MM.1S (cell line): ENCODE data around the gene C4A.
"Not testable (repeated sequence)": the region's sequence is repeated elsewhere in the genome, so short reads cannot be mapped to it uniquely, and the experiment has no call there.

ENCODE experiments used
- DNase-seq: peaks from one replicate; pipeline ENCODE4 v3.0.0-alpha.2; 2015
- H2AFZ ChIP-seq: fragments of 300-600 bp; sonication (generic); 2 replicates; pipeline ENCODE4 v1.6.0; 2016; ENCODE audit warnings: antibody characterized with exemption, low read length
- H3F3A ChIP-seq: fragments of 300-600 bp; sonication (generic); 2 replicates; pipeline ENCODE4 v1.6.1; 2016; ENCODE audit warnings: mild to moderate bottlenecking, antibody characterized with exemption, low read length, moderate library complexity, mixed read lengths; ENCODE audit not compliant: insufficient read depth
- H3K27ac ChIP-seq: fragments of 300-600 bp; sonication (generic); 2 replicates; pipeline ENCODE4 v1.5.1; 2016; ENCODE audit warnings: mild to moderate bottlenecking, low read length
- H3K27me3 ChIP-seq: fragments of 300-600 bp; sonication (generic); replicated peaks from 2 replicates; pipeline ENCODE4 v1.6.0; 2016; ENCODE audit warnings: low read length; ENCODE audit not compliant: insufficient read depth
- H3K36me3 ChIP-seq: fragments of 300-600 bp; sonication (generic); replicated peaks from 2 replicates; pipeline ENCODE4 v1.6.1; 2016; ENCODE audit warnings: mild to moderate bottlenecking, low read length, mixed read lengths; ENCODE audit not compliant: insufficient read depth
- H3K4me1 ChIP-seq: fragments of 300-600 bp; sonication (generic); 2 replicates; pipeline ENCODE4 v1.6.1; 2016; ENCODE audit warnings: low read length, mixed read lengths
- H3K4me2 ChIP-seq: fragments of 300-600 bp; sonication (generic); 2 replicates; pipeline ENCODE4 v1.6.0; 2016; ENCODE audit warnings: low read depth, low read length
- H3K4me3 ChIP-seq: fragments of 300-600 bp; sonication (generic); 2 replicates; pipeline ENCODE4 v1.5.1; 2016; ENCODE audit warnings: low read length, mixed read lengths
- H3K79me2 ChIP-seq: fragments of 300-600 bp; sonication (generic); 2 replicates; pipeline ENCODE4 v1.6.1; 2016; ENCODE audit warnings: mixed run types, low read length, mixed read lengths
- H3K9ac ChIP-seq: fragments of 300-600 bp; sonication (generic); 2 replicates; pipeline ENCODE4 v1.6.1; 2016; ENCODE audit warnings: low read length, mixed read lengths
- H3K9me2 ChIP-seq: fragments of 300-600 bp; sonication (generic); replicated peaks from 2 replicates; pipeline ENCODE4 v1.6.1; 2016; ENCODE audit warnings: mild to moderate bottlenecking, low read length, mixed read lengths; ENCODE audit not compliant: insufficient read depth
- H3K9me3 ChIP-seq: fragments of 300-600 bp; sonication (generic); replicated peaks from 2 replicates; pipeline ENCODE4 v1.6.1; 2016; ENCODE audit warnings: mild to moderate bottlenecking, low read length, mixed read lengths; ENCODE audit not compliant: insufficient read depth
- H4K20me1 ChIP-seq: fragments of 300-600 bp; sonication (generic); 2 replicates; pipeline ENCODE4 v1.6.1; 2016; ENCODE audit warnings: mild to moderate bottlenecking, low read length, moderate library complexity, mixed read lengths; ENCODE audit not compliant: insufficient read depth

C4A gene

DNA sequence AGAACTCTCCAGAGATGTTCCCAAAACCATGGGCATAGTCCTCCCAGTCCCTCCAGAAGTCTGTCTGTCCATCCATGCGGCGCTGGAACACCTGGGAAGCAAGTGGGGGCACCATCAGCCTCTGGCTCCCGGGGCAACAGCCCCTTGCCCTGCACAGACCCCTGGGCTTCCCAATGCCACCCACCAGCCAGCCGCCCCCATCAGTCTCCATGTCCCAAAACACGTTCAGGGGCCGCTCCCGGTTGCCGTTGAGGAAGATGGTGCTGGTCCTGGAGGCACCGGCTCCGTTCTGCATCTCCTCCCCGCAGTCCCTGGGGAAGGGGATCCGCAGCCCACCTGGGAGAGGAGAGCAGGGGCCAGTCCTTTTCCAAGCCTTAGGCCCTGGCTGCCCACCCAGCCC lies 27.7 kb downstream of the C4A start:
- not testable (repeated sequence) for H3K4me1 ChIP-seq, H3K27me3 ChIP-seq, H2AFZ ChIP-seq, H3K27ac ChIP-seq, DNase-seq, H3K4me2 ChIP-seq, H3F3A ChIP-seq, H3K9me3 ChIP-seq, H3K79me2 ChIP-seq, H3K9ac ChIP-seq, H4K20me1 ChIP-seq, H3K9me2 ChIP-seq, H3K36me3 ChIP-seq, H3K4me3 ChIP-seq

DNA sequence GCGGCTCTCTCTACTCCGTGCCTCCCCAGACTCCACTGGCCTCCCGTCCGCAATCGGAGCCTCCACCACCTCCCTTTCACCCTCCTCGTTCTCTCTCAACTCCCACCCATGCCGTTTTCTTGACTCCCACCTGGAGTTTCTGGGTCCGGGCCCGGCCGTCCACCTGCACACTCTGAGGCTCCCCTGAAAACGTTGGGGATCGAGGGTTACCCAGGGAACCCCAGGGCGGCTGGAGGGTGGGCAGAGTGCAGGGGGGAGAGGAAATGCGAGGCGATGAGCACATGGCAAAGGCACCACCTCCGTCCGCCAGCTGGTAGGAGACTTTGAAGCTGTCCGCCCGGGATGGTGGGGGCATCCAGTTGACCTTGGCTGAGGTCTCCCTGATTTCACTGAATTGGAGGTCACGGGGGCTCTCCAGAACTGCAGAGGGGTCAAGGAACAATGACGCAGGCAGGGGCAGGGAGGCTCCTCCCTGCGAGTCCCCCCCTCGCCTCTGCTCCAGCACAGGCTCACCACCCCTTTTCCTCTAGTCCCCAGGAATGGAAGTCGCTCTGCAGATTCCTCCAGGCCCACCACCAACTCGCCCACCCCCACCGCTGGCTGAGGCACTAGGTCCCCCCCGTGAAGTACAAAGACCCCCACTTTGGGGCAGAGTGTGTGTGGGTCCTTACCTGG lies 29.1 kb downstream of the C4A start:
- H3K9me2 ChIP-seq, H3K9me3 ChIP-seq, H3K9ac ChIP-seq, H4K20me1 ChIP-seq, H3K27me3 ChIP-seq, H3K4me3 ChIP-seq, H3F3A ChIP-seq, H3K27ac ChIP-seq, H3K36me3 ChIP-seq, H3K4me2 ChIP-seq, H2AFZ ChIP-seq, H3K79me2 ChIP-seq, H3K4me1 ChIP-seq: not testable (repeated sequence)
- peak; percentile 4 for DNase-seq

DNA sequence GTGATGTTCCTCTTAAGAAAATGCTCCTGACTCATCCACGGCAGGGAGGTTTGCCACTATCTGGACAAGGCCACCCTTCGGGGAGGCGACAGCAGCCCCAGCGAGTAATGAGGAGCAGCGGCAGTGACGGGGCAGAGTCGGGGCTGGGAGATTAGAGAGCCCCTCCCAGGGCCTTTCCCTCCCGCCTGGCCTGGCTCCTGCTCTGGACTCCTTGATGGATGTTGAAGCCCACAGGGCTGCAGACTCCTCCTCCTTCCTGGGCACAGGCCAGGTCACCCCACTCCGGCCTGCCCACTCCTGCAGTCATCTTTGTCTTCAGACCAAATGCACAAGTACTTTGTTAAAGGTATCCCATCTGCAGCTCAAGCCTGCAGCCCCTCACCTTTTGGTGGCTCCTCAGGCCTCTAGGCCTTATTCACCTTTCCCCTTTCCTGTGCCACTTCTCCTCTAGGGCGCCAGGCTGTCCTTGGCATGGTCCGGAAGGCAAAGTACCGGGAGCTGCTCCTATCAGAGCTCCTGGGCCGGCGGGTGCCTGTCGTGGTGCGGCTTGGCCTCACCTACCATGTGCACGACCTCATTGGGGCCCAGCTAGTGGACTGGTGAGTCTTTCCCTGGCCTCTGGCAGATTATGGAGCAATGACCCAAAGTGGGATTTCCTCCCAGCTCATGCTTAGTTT lies 31.2 kb downstream of the C4A start:
- H3K79me2 ChIP-seq, H3K4me2 ChIP-seq, H3K4me1 ChIP-seq, H3K27ac ChIP-seq, H2AFZ ChIP-seq, H3K9me2 ChIP-seq, H3K9me3 ChIP-seq, DNase-seq, H3K4me3 ChIP-seq, H3F3A ChIP-seq, H4K20me1 ChIP-seq, H3K27me3 ChIP-seq, H3K36me3 ChIP-seq, H3K9ac ChIP-seq: not testable (repeated sequence)

DNA sequence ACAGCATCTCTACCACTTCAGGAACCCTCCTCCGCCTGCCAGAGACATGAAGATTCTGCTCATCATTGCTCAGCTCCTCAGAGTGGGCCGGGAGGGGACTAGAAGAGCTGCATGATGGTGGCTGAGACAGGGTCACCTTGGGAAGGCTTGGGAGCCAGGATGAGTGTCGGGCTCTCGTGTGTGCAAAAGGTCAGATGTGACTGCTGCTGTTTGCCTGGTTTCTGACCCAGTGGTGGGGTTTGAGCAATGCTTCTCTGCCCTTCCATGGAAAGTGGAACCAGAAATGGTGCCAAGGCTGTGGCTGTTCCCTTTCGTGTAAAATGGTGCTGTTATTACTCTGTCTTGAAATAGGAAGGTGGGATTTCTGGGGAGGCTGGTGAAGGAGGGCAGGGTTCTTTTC lies 31.9 kb downstream of the C4A start:
- H2AFZ ChIP-seq, H3K9me2 ChIP-seq, H3K9me3 ChIP-seq, H3K27me3 ChIP-seq, H3K4me1 ChIP-seq, DNase-seq, H3K36me3 ChIP-seq, H3K9ac ChIP-seq, H3K4me3 ChIP-seq, H3K79me2 ChIP-seq, H3F3A ChIP-seq, H4K20me1 ChIP-seq, H3K4me2 ChIP-seq, H3K27ac ChIP-seq: not testable (repeated sequence)

DNA sequence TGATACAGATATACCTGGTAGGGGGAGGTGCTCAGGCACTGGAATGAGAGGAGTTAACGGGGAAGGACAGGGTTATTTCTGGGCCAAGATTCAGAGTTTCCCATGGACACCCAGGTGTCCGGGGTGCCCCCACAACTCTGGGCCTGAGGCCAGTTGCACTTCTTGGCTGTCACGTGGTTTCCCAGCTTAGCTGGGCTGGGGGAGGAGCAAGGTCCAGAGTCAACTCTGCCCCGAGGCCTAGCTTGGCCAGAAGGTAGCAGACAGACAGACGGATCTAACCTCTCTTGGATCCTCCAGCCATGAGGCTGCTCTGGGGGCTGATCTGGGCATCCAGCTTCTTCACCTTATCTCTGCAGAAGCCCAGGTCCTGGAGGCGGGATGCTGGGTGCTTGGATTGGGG lies 32.7 kb downstream of the C4A start, which contains the start of gene C4B:
TSS of gene C4B (plus strand) at position 249 of the 400 bp plus-strand sequence. CDS start at position 300, 51 bp downstream.
- not testable (repeated sequence) for DNase-seq, H3K9ac ChIP-seq, H3F3A ChIP-seq, H3K4me2 ChIP-seq, H3K79me2 ChIP-seq, H3K4me3 ChIP-seq, H3K4me1 ChIP-seq, H3K36me3 ChIP-seq, H3K9me2 ChIP-seq, H3K27me3 ChIP-seq, H3K9me3 ChIP-seq, H2AFZ ChIP-seq, H4K20me1 ChIP-seq, H3K27ac ChIP-seq

DNA sequence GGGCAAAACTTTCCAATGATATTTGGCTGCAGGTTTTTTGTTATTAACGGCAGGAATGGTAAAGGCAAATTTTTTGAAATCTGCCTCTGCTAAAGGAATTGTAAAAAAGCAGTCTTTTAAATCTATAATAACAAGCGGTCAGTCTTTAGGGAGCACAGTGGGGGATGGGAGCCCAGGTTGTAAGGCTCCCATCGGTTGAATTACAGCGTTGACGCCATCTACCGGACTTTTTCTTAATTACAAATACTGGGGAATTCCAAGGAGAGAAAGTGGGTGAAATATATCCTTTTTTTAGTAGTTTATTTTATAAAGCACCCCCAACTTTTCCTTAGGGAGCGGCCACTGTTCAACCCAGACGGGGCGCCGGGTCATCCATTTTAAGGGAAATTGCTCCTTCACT lies 40.2 kb downstream of the C4A start:
- not testable (repeated sequence) for H3K79me2 ChIP-seq, H4K20me1 ChIP-seq, H3K27ac ChIP-seq, H3K4me2 ChIP-seq, H2AFZ ChIP-seq, H3K36me3 ChIP-seq, DNase-seq, H3K27me3 ChIP-seq, H3K4me3 ChIP-seq, H3K9ac ChIP-seq, H3K9me2 ChIP-seq, H3K9me3 ChIP-seq, H3F3A ChIP-seq, H3K4me1 ChIP-seq

DNA sequence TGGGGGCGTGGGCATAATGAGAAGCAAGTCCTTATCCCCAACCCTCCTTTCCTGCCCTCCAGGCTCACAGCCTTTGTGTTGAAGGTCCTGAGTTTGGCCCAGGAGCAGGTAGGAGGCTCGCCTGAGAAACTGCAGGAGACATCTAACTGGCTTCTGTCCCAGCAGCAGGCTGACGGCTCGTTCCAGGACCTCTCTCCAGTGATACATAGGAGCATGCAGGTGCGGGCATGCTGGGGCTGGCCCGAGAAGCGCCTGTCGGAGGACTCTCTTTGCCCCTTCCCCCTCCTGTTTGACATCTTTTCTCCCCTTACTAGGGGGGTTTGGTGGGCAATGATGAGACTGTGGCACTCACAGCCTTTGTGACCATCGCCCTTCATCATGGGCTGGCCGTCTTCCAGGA lies 46.8 kb downstream of the C4A start:
- H3K4me1 ChIP-seq, H3K27ac ChIP-seq, H3K79me2 ChIP-seq, H3K36me3 ChIP-seq, H3F3A ChIP-seq, H3K9ac ChIP-seq, H3K9me2 ChIP-seq, H2AFZ ChIP-seq, DNase-seq, H4K20me1 ChIP-seq, H3K4me3 ChIP-seq, H3K27me3 ChIP-seq, H3K9me3 ChIP-seq, H3K4me2 ChIP-seq: not testable (repeated sequence)

DNA sequence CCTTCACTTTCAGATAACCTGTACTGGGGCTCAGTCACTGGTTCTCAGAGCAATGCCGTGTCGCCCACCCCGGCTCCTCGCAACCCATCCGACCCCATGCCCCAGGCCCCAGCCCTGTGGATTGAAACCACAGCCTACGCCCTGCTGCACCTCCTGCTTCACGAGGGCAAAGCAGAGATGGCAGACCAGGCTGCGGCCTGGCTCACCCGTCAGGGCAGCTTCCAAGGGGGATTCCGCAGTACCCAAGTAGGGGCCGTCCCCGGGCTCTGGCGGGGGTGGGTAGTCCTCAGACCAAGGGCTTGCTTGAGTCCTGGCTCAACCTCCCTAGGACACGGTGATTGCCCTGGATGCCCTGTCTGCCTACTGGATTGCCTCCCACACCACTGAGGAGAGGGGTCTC lies 47.7 kb downstream of the C4A start:
- not testable (repeated sequence) for H2AFZ ChIP-seq, H3F3A ChIP-seq, H4K20me1 ChIP-seq, H3K4me3 ChIP-seq, H3K9me2 ChIP-seq, H3K9me3 ChIP-seq, H3K4me1 ChIP-seq, DNase-seq, H3K36me3 ChIP-seq, H3K79me2 ChIP-seq, H3K9ac ChIP-seq, H3K27me3 ChIP-seq, H3K4me2 ChIP-seq, H3K27ac ChIP-seq
